Spleen (tissue), 11 donors: ENCODE measurements around the gene EPB41L4B. TPM values are rescaled to one million over a fixed set of nuclear protein-coding genes. Genes with fewer than 3 reads are reported as not detected.
A peak's percentile ranks its signal among the peaks of the same experiment; 100 is the strongest.

Experiments used
- DNase-seq: peaks from one replicate; pipeline ENCODE4 v3.0.0-alpha.2; 2020
- H3K27ac ChIP-seq, 8 donors: fragments of 200-600 bp; sonication (generic) in 7 of 8; 1 replicate in 4 of 8; 2 replicates in 4 of 8; pipeline versions ENCODE4 v1.5.0 to v1.8.0; 2016 to 2021; ENCODE audit warnings: inconsistent platforms in 4 of 8, mild to moderate bottlenecking in 4 of 8, moderate library complexity in 1 of 8
- H3K27me3 ChIP-seq, 7 donors: fragments of 200-600 bp; sonication (generic) in 6 of 7; replicated peaks in 1 of 7; 1 replicate in 4 of 7; 2 replicates in 3 of 7; pipeline versions ENCODE4 v1.5.0 to v1.8.0; 2016 to 2021; ENCODE audit warnings: inconsistent platforms in 3 of 7, mild to moderate bottlenecking in 1 of 7
- H3K36me3 ChIP-seq, 6 donors: fragments of 200-600 bp; sonication (generic) in 5 of 6; 1 replicate in 4 of 6; 2 replicates in 2 of 6; pipeline versions ENCODE4 v1.5.0 to v1.8.0; 2016 to 2021; ENCODE audit warnings: inconsistent platforms in 2 of 6
- H3K4me1 ChIP-seq, 6 donors: fragments of 200-600 bp; sonication (generic) in 5 of 6; 1 replicate in 3 of 6; 2 replicates in 3 of 6; pipeline versions ENCODE4 v1.5.0 to v1.8.0; 2016 to 2021; ENCODE audit warnings: inconsistent platforms in 3 of 6
- H3K4me3 ChIP-seq, 8 donors: fragments of 200-600 bp; sonication (generic) in 7 of 8; 1 replicate in 4 of 8; 2 replicates in 4 of 8; pipeline versions ENCODE4 v1.5.0 to v1.8.0; 2016 to 2021; ENCODE audit warnings: inconsistent platforms in 4 of 8, mild to moderate bottlenecking in 4 of 8, moderate library complexity in 2 of 8
- H3K9me3 ChIP-seq, 8 donors: fragments of 200-600 bp; sonication (generic) in 7 of 8; 1 replicate in 4 of 8; 2 replicates in 4 of 8; pipeline versions ENCODE4 v1.5.0 to v1.8.0; 2016 to 2021; ENCODE audit warnings: inconsistent platforms in 4 of 8
- CTCF ChIP-seq, 11 experiments: fragments of 200-600 bp in 7 of 11; fragments of 450-650 bp in 4 of 11; sonication (generic) in 4 of 11; IDR thresholded peaks in 8 of 11; conservative IDR thresholded peaks in 3 of 11; 1 replicate in 7 of 11; 2 replicates in 4 of 11; pipeline versions ENCODE4 v1.4.0 to v1.8.0; 2016 to 2021; ENCODE audit warnings: antibody characterized with exemption in 11 of 11, inconsistent platforms in 4 of 11, mild to moderate bottlenecking in 1 of 11
- POLR2A ChIP-seq, 3 donors: fragments of 450-650 bp; IDR thresholded peaks; one replicate each; pipeline ENCODE4 v1.5.1; 2017; ENCODE audit warnings: antibody characterized with exemption in 3 of 3, mild to moderate bottlenecking in 1 of 3
- POLR2AphosphoS5 ChIP-seq, 3 donors: sonication (generic); formaldehyde crosslinking; IDR thresholded peaks; one replicate each; pipeline ENCODE4 v1.5.1; 2017; ENCODE audit warnings: antibody characterized with exemption in 3 of 3
- WGBS, 5 donors: extraction: QIAGEN DNeasy Blood & Tissue Kit in 3 of 5; methylation state at CpG; one replicate each; pipeline versions ENCODE4 v1.1.5 to v1.1.7; 2013 to 2018; 5-methylcytosine and 5-hydroxymethylcytosine counted together
- intact Hi-C: fragments of 100-400 bp; cut with DNase I; formaldehyde crosslinking; loops from one replicate; pipeline ENCODE4 v1.15.0; 2023; ENCODE audit warnings: low total_unique reads
- polyA plus RNA-seq, 3 donors: library from polyadenylated mRNA; stranded (reverse); fragments of 200-250 nt; gene quantifications; one replicate each; pipeline ENCODE4 v1.2.1, GENCODE V29; 2013
- total RNA-seq, 7 donors: library from RNA; depleted of rRNA in 3 of 7; stranded (reverse); fragments of >200 nt in 3 of 7; fragmentation: NEBNext Ultra II Directional in 4 of 7; extraction: Animal tissue kit (Norgen Biotek cat#: 25700) in 4 of 7; gene quantifications; one replicate each; pipeline versions ENCODE4 v1.1.0 to v1.2.1, GENCODE V29; 2016 to 2021
- donor health status: healthy with polysubstance abuse.
- donor health status: DM: no; HTN: no; CAD: no; lungs with moderate emphysema.
- donor health status: DM: no; HTN: no; CAD: no.
- donor health status: Bipolar disorder and iron deficiency.
- donor health status: healthy.
- donor health status: DM: no; HTN: no; CAD: no.
- donor health status: DM: yes; HTN: yes; CAD: no.

EPB41L4B gene
- total and polyA plus RNA-seq, 10 donors = 0.02 to 0.43 (median 0.18) TPM; not detected in 3

GRCh38 chr9:109315480-109316206, 5.2 kb downstream of the EPB41L4B start:
- H3K27ac ChIP-seq = peak overlapping the region in 1 of 8 donors; percentile 53

GRCh38 chr9:109314011-109314531, 6.8 kb downstream of the EPB41L4B start:
- no peak for DNase-seq
- WGBS, 5 donors = 48 to 51% (median 50%) methylated on average over 13 of the region's 13 CpGs
- H3K27me3 ChIP-seq = peaks cover 0 to 79% (median 23%) of the 10 kb centered on the region in 7 donors
- H3K27ac ChIP-seq = no peak overlapping the region
- no peak overlapping the region for H3K4me3 ChIP-seq
- intact Hi-C loops = no loop called here
- H3K36me3 ChIP-seq = no peaks in the 10 kb centered on the region
- H3K4me1 ChIP-seq = peaks cover 0 to 5% (median 1%) of the 10 kb centered on the region in 6 donors
- no peaks in the 10 kb centered on the region for H3K9me3 ChIP-seq
- TF ChIP-seq POLR2AphosphoS5 (IDR thresholded peaks at IDR 0.05) (no peak), CTCF (IDR thresholded peaks at IDR 0.05 in 8 of 11, conservative IDR thresholded peaks at IDR 0.05 in 3 of 11) (no peak), POLR2A (IDR thresholded peaks at IDR 0.05) (no peak)

More at GRCh38 chr9:109315480-109316206, 5.2 kb downstream of the EPB41L4B start:
- DNase-seq = no peak
- no peak for TF ChIP-seq POLR2A (IDR thresholded peaks at IDR 0.05)
- TF ChIP-seq CTCF (IDR thresholded peaks at IDR 0.05 in 8 of 11, conservative IDR thresholded peaks at IDR 0.05 in 3 of 11) = no peak
- TF ChIP-seq POLR2AphosphoS5 (IDR thresholded peaks at IDR 0.05) = no peak
- H3K9me3 ChIP-seq = no peaks in the 10 kb centered on the region
- H3K27me3 ChIP-seq = peaks cover 4 to 86% (median 32%) of the 10 kb centered on the region in 7 donors
- WGBS, 5 donors = 23 to 31% (median 27%) methylated on average over 7 of the region's 7 CpGs
- no peak overlapping the region for H3K4me3 ChIP-seq
- no peaks in the 10 kb centered on the region for H3K36me3 ChIP-seq
- intact Hi-C loops = no loop called here
- peaks cover 4 to 14% (median 10%) of the 10 kb centered on the region in 6 donors for H3K4me1 ChIP-seq

- Histone ChIP-seq H3K27ac (no peak overlapping the region), H3K27me3 (peaks cover 0 to 78% (median 16%) of the 10 kb centered on the region in 7 donors), H3K9me3 (no peaks in the 10 kb centered on the region), H3K4me3 (no peak overlapping the region), H3K36me3 (no peaks in the 10 kb centered on the region), H3K4me1 (no peaks in the 10 kb centered on the region)
- 66 to 76% (median 73%) methylated on average over 4 of the region's 4 CpGs for WGBS, 5 donors
- DNase-seq = no peak
- no peak for TF ChIP-seq POLR2AphosphoS5 (IDR thresholded peaks at IDR 0.05)
- no peak for TF ChIP-seq POLR2A (IDR thresholded peaks at IDR 0.05)
- no peak for TF ChIP-seq CTCF (IDR thresholded peaks at IDR 0.05 in 8 of 11, conservative IDR thresholded peaks at IDR 0.05 in 3 of 11)
- intact Hi-C loops = no loop called here
These were observed 7.5 kb downstream of the EPB41L4B start for GRCh38 chr9:109313351-109313750.

- Histone ChIP-seq H3K27me3 (peaks cover 0 to 76% (median 13%) of the 10 kb centered on the region in 7 donors), H3K9me3 (no peaks in the 10 kb centered on the region), H3K36me3 (no peaks in the 10 kb centered on the region), H3K4me1 (no peaks in the 10 kb centered on the region), H3K4me3 (no peak overlapping the region), H3K27ac (no peak overlapping the region)
- intact Hi-C loops = no loop called here
- DNase-seq = no peak
- WGBS, 5 donors = 73 to 88% (median 80%) methylated on average over 6 to 7 of the region's 7 CpGs
- TF ChIP-seq POLR2AphosphoS5 (IDR thresholded peaks at IDR 0.05) = no peak
- no peak for TF ChIP-seq CTCF (IDR thresholded peaks at IDR 0.05 in 8 of 11, conservative IDR thresholded peaks at IDR 0.05 in 3 of 11)
- no peak for TF ChIP-seq POLR2A (IDR thresholded peaks at IDR 0.05)
These were observed 8.1 kb downstream of the EPB41L4B start for GRCh38 chr9:109312783-109313182.
